Measurements from ENCODE around the gene CDCA8. TPM values are rescaled to one million over a fixed set of nuclear protein-coding genes. Genes with fewer than 3 reads are reported as not detected.

The CDCA8 gene
- polyA plus RNA-seq, 1 donor (not counting 4 experiments of a cell fraction or from before 2014, with no cell fraction given), result 15.1 TPM

- Histone ChIP-seq H3K9ac (ENCODE audit: control insufficient read depth, extremely low read depth, insufficient read depth, low read length) (no peak overlapping the region), H4K20me1 (ENCODE audit: control insufficient read depth, extremely low read depth, insufficient read depth, low read length) (no peaks in the 10 kb centered on the region), H3K27me3 (ENCODE audit: control insufficient read depth, extremely low read depth, insufficient read depth, low read length) (no peaks in the 10 kb centered on the region), H3K4me1 (ENCODE audit: control insufficient read depth, extremely low read depth, insufficient read depth, low read length) (no peaks in the 10 kb centered on the region), H3K79me2 (ENCODE audit: control insufficient read depth, insufficient read depth, low read length) (peaks cover 10% of the 10 kb centered on the region), H3K4me2 (ENCODE audit: control insufficient read depth, extremely low read depth, insufficient read depth, low read depth, low read length) (no peak overlapping the region), H2AFZ (ENCODE audit: control insufficient read depth, low read length) (no peak overlapping the region), H3K9me1 (ENCODE audit: control insufficient read depth, extremely low read depth, insufficient read depth, low read length) (no peaks in the 10 kb centered on the region), H3K27ac (ENCODE audit: control insufficient read depth, insufficient read depth, low read length) (no peak overlapping the region), H3K4me3 (ENCODE audit: control insufficient read depth in 2 of 3, extremely low read depth in 1 of 3, insufficient read depth in 2 of 3, low read depth in 1 of 3, low read length in 3 of 3) (no peak overlapping the region), H3K36me3 (ENCODE audit: control insufficient read depth in 2 of 2, extremely low read depth in 1 of 2, insufficient read depth in 2 of 2, low read length in 2 of 2) (peaks cover 8 to 40% of the 10 kb centered on the region in 2 experiments), H3K9me3 (ENCODE audit: control insufficient read depth, low read depth, low read length) (no peaks in the 10 kb centered on the region)
- dilution Hi-C loops (cut with MboI; ENCODE audit: extremely low pct_ligation_motif_present, low sequenced_read_pairs), result loop anchor here (25.0 kb wide), 1 partner anchor 112 kb away; the partner anchor contains the start of gene GNL2
- no peak for TF ChIP-seq EZH2 (IDR thresholded peaks at IDR 0.05; ENCODE audit: low read length)
- TF ChIP-seq CTCF (optimal IDR thresholded peaks at IDR 0.05 in 1 of 3, IDR thresholded peaks at IDR 0.05 in 1 of 3, conservative IDR thresholded peaks at IDR 0.05 in 1 of 3; ENCODE audit: extremely low read depth in 1 of 3, insufficient read depth in 2 of 3, low read length in 3 of 3), result no peak
- no peak for FAIRE-seq
- no peak for DNase-seq (ENCODE audit: low read depth, low spot score)
Observed at GRCh38 chr1:37699147-37699546, 6.8 kb downstream of the CDCA8 start.

- dilution Hi-C loops (cut with MboI; ENCODE audit: extremely low pct_ligation_motif_present, low sequenced_read_pairs), result no loop called here
- no peak overlapping the region for H3K4me2 ChIP-seq (ENCODE audit: control insufficient read depth, extremely low read depth, insufficient read depth, low read depth, low read length)
- no peaks in the 10 kb centered on the region for H3K9me1 ChIP-seq (ENCODE audit: control insufficient read depth, extremely low read depth, insufficient read depth, low read length)
- peaks cover 9 to 39% of the 10 kb centered on the region in 2 experiments for H3K36me3 ChIP-seq (ENCODE audit: control insufficient read depth in 2 of 2, extremely low read depth in 1 of 2, insufficient read depth in 2 of 2, low read length in 2 of 2)
- no peak overlapping the region for H3K9ac ChIP-seq (ENCODE audit: control insufficient read depth, extremely low read depth, insufficient read depth, low read length)
- H3K79me2 ChIP-seq (ENCODE audit: control insufficient read depth, insufficient read depth, low read length), result peaks cover 3% of the 10 kb centered on the region
- H4K20me1 ChIP-seq (ENCODE audit: control insufficient read depth, extremely low read depth, insufficient read depth, low read length), result no peaks in the 10 kb centered on the region
- no peak overlapping the region for H2AFZ ChIP-seq (ENCODE audit: control insufficient read depth, low read length)
- TF ChIP-seq CTCF (optimal IDR thresholded peaks at IDR 0.05 in 1 of 3, IDR thresholded peaks at IDR 0.05 in 1 of 3, conservative IDR thresholded peaks at IDR 0.05 in 1 of 3; ENCODE audit: extremely low read depth in 1 of 3, insufficient read depth in 2 of 3, low read length in 3 of 3) (no peak), EZH2 (IDR thresholded peaks at IDR 0.05; ENCODE audit: low read length) (no peak)
- DNase-seq (ENCODE audit: low read depth, low spot score), result no peak
- no peak for FAIRE-seq
- H3K9me3 ChIP-seq (ENCODE audit: control insufficient read depth, low read depth, low read length), result no peaks in the 10 kb centered on the region
- H3K4me3 ChIP-seq (ENCODE audit: control insufficient read depth in 2 of 3, extremely low read depth in 1 of 3, insufficient read depth in 2 of 3, low read depth in 1 of 3, low read length in 3 of 3), result no peak overlapping the region
- H3K27me3 ChIP-seq (ENCODE audit: control insufficient read depth, extremely low read depth, insufficient read depth, low read length), result no peaks in the 10 kb centered on the region
- no peak overlapping the region for H3K27ac ChIP-seq (ENCODE audit: control insufficient read depth, insufficient read depth, low read length)
- no peaks in the 10 kb centered on the region for H3K4me1 ChIP-seq (ENCODE audit: control insufficient read depth, extremely low read depth, insufficient read depth, low read length)
Observed at GRCh38 chr1:37701051-37701450, 8.7 kb downstream of the CDCA8 start.

Measured in keratinocyte (primary cell).